NCI-H2227 (cell line): ENCODE results near the gene FMNL2.

ENCODE experiments used
- DNase-seq: peaks from one replicate; lab custom pipeline; 2025; ENCODE audit not compliant: unreplicated experiment; lab: John Stamatoyannopoulos, UW

The FMNL2 gene

DNA sequence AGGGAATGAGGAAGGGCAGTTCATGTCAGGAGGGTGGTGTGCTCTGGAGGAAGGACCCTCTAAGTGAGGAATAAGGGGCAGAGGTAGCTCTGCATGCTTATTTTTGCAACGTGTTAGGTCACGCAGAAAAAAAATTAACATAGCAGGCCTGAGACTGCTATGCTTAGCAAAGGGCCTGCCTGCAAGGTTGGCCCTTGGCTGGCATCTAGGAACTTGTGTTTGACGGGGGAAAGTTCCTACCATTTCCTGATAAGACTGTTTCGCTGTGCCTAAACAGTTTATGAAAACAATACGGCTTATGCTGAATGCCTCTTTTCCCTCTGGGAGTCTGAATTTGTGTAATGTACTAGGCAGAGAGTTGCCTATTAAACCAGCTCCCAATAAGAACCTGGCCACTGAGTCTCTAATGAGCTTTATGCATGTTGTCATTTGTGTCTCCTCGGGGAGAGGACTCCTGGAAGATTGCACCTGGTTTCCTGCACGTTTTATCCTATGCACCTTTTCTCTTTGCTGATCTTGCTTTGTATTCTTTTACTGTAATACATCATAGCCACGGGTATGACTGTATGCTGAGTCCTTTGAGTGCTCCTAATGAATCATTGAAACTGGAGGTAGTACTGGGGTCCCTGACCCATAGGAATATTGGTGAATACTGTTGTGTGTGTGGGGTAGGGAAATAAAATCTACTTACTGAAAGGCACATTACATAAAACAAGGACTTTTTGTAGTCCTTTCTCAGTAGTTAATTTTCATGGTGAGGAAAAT, 213.3 kb downstream of the FMNL2 start:
- no peak for DNase-seq

DNA sequence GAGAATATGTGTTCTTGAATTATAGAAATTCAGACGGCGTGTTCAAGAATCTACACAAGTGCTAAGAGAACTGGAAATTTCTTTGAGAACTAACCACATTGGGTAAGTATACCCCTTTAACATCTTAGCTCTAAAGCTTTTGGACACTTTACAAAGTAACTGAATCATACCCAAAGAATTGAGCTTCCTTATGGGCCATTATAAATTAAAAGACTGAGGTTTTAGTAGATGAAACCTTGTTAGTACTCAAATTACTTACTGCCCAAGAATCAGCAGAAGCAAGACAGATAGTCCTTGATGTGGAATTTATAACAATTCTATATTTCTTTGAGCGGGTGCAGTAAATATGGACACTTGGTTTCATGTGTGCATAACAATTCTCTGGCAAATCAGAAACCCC, 214.0 kb downstream of the FMNL2 start:
- no peak for DNase-seq

DNA sequence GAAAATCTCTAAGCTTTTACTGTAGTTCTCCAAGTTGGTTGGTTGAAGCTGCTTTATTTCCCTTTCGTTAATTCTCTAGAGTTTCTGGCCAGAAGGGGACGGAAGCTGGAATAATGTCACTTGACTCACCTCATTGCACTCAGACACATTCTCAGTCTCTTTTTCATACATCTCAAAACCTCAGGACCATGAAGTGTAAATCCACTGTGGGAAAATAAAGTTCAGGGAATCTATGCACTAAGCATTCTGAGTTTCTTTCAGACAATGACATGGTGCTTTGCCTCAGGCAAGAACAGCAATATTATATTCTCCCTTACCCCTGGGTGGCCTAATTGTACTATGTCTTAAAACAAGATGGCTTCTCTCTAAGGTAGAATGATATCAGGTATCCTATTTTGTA, 214.4 kb downstream of the FMNL2 start:
- DNase-seq = no peak

DNA sequence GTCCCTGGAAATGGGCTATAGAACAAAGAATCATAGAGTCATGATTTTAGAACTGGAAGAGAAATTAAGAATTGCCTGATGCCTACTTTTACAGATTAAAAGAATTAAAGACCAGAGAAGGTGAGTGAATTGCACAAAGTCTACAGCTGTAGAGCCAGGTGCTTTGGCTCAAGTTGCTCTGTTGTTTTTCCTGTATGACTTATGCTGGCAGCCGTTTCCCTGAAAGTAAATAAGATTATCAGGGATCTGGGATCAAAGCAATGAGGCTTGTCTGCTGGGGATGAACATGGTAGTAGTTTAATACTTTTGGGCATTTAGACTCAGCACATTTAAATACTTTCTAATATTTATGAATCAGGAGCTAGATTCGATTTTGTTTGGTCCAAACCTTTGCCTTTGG, 215.4 kb downstream of the FMNL2 start:
- DNase-seq = no peak

DNA sequence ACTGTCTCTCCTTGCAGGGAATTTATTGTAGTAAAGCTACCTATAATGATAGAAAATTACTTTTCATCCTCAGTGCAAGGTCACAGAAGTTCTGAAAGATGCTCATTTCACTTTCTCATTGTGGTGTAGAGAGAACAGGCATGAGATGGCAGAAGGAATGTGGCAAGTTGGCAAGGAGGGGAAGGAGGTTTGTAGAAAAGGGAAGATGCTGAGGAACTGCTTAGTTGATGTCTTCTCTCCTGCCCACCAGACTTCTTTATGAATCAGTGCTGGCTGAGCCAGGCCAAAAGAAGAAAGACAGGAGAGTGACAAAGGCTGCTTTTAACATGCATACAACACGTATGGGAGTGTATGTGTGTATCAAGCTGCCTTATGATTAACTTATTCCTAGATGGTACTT, 217.9 kb downstream of the FMNL2 start:
- DNase-seq = no peak

DNA sequence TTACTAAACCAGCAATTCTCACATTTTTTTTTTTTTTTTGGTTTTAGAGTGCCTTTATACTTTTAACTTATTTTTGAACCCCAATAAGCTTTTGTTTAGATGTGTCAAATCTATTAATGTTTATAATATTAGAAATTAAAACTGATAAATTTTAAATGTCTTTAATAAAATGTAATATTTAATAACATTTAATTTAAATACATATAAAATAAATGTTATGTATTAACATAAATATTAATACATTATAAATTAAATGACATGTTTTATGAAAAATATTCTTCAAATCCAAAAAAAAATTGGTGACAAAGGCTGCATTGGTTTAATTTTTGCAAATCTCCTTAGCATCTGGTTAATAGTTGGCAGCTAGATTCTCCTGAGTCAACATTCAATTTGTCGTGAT, 218.5 kb downstream of the FMNL2 start:
- DNase-seq = no peak

DNA sequence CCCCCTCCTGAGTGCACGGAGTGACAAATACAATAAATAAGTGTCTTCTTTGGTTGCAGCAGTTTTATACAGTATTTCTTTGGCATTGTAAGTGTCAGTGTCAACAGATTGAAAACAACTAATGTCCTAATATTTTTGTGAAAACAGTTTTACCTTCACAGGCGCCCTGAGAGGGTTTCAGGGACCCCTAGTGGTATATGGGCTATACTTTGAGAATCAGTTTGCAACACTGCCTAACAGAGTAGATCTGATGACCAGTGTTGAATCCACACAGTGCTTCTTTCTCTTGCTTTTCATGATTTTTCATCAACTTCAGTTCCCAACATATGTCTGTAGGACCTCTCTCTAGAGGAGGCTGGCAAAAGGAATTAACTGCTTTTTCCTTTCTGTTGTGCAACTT, 220.1 kb downstream of the FMNL2 start:
- DNase-seq = no peak

DNA sequence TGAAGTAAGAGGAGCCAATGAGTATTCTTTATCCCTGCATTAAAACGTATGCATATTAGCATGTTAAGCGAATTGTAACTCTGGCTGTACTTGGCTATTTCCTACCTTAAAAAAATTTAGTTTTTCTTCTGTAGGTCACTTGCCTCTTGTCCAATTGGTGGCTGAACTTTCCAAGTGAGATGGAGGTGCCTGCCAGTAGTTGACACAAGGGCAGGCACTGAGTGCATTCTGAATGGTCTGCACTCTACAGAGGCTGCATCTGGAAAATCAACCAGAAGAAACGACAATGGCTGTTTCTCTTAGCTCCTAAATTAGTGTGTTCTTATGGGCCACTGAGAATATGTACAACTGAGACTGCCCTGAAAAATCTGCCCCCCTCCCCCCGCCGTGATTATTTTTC, 221.5 kb downstream of the FMNL2 start:
- DNase-seq = no peak

DNA sequence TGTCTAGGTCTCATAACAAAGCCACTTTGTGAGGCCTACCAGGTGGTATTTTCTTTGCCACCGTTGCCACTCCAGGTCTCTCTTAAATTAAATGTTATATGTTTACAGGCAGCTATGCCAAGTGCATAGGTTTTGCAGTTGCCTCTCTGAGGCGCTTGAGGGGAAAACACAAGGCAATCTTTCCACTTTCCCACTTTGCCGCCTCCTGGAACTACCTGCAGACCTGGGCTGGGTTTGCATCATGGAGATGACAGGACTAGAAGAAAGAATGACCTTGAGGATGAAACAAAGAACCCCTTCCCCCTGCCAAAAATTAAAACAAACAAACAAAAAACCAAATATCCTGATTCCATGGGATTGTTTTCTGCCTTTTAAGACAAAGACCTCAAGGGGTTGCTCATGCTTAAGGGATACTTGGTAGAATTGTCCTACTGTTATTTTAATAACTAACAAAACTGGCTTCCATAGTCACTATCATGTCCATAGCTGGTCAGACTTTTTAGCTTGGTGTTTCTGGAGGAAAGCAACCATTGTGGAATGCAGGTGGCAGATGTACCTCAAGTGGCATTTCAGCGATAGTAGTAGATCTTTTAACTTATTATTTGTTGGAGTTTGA, 222.4 kb downstream of the FMNL2 start:
- DNase-seq = no peak

DNA sequence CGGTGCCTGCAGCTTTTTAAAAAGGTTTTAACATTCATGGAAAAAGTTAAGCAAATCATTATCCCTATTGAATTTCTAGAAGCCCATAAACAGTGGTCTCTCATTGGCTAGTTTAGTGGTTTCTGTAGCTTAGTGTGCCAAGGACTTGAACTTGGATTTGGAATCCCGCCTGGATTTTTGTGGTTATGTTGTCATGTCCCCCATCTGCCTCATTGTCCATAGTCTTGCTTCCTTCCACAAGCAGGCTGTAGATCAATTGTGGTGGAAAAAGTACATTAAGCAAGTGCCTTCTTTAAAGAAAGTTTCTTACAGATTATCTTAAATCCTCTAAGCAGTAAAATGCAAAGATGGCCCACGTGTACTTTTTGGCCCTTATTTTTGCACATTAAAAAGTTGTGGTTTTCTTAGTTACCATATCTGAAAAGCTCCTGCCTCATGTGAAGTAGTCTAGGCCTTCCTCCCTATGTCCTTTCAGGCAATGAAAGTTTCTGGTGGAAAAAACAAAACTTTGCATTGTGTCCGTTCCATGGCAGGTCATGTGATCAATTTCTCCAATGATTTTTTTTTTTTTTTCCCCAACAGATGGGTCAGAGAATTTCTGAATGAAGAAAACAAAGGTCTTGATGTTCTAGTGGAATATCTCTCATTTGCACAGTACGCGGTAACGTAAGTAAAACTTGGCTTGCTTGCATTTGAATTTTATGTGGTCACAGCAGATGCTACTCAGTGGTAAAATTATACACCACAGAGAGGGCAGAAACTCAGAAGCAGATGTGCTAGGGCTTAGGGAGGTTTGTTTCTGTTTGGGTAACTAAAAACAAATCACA, 223.4 kb downstream of the FMNL2 start:
- no peak for DNase-seq

DNA sequence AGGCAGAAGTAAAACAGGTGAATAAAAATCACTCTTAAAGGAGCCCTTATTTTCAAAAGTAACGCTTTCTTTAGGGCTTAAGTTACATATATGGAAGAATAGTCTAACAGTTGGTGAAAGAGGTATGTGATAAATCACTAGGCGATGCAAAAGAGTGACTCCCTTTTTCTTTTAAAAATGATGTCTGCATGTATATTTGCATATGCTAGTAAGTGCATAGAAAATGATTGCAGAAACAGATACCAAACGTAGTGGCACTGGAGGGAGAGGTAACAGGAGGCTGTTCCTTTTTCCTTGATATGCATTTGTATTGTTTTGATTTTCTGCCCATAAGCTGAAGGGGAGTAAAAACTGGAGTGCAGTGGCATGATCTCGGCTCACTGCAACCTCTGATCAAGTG, 224.0 kb downstream of the FMNL2 start:
- no peak for DNase-seq

DNA sequence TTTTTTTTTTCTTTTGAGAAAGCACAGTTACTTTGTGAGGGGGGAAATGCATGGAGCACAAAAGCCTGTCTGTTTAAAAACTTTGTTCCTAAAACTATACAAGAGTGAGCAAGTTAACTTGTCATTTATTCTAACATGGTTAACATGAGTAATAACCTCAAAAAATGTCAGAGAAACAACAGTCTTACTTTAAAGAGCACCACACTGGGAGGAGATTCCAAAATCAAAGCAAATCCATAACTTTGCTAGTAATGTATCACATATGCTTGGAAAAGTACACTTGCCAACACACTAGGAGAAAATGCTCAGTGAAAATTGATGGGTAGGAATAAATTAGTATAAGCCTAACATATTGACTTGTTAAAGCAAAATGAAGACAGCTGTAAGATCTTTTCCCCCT, 225.2 kb downstream of the FMNL2 start:
- no peak for DNase-seq

DNA sequence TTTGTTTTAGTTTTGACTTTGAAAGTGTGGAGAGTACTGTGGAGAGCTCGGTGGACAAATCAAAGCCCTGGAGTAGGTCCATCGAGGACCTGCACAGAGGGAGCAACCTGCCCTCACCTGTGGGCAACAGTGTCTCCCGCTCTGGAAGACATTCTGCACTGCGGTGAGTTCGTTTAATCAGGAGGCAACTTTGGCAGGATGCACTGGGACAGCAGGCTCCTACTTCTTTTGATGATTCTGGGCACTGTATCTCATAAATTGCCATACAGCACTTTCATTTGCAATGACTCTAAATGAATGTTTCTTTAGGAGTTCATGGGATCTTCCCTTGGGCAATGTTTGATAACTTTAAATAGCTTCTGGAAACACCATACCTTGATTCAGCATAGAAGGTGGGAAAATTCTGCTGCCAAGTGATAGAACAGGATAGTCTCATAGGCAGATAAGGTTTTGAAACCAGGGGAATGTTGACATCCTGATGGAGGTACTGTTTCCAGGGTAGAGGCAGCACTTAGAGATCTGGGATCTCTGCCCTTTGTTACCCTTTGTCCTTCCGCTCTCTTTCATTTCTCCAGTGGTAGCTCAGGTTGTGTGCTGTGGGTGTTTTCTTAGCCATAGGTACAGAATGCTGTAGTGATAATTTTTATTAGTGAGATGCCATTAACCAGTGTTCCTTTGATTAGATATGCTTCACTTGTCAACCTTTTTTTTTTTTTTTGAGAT, 226.1 kb downstream of the FMNL2 start:
- no peak for DNase-seq

DNA sequence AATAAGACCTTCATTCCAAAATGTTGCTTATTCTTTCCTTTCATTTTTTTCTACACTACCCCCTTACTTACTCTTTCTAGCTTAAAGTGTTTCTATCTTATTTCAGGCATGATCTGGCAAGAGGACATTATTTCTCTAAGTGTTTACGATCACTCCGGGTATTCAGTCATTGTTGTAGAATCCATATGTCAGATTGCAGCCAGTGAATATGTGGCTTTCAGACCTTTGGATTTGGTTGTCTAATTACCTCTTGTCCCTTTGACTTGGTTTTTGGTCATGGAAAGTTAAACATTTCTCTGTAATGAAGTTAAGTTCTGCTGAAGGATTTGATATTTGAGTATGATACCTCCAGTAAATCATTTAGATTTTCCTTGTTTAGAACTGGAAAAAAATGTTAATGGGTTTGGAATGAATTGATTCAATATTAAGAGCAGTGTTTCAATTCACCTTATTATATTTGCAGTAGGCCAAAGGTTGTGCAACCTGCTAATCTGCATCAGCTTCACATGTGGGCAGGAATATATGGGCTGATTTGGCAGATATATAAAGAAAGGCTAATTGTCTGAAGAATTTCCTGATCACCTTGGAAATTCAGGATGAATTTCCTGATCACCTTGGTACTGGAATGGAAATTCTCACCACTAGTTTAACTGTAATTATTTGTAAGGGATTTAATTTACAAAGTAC, 227.4 kb downstream of the FMNL2 start:
- DNase-seq = no peak

DNA sequence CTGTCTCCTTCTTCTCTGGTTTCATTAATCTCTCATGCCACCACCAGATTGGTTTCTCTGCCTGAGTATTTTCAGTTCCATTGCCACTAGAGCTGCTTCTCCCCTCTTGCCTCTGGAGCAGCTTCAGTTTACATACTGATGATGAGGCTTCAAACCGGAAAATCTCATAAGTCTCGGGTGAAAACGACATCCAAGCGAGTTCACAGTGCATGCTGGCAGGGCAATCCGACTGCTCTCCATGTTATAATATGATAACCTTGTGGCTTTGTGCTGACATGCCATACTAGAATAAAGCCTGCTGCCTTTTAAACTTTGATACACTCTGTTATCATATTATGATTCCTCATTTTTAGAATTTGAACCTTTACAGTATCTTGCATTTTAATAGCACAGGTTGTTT, 228.8 kb downstream of the FMNL2 start:
- no peak for DNase-seq

DNA sequence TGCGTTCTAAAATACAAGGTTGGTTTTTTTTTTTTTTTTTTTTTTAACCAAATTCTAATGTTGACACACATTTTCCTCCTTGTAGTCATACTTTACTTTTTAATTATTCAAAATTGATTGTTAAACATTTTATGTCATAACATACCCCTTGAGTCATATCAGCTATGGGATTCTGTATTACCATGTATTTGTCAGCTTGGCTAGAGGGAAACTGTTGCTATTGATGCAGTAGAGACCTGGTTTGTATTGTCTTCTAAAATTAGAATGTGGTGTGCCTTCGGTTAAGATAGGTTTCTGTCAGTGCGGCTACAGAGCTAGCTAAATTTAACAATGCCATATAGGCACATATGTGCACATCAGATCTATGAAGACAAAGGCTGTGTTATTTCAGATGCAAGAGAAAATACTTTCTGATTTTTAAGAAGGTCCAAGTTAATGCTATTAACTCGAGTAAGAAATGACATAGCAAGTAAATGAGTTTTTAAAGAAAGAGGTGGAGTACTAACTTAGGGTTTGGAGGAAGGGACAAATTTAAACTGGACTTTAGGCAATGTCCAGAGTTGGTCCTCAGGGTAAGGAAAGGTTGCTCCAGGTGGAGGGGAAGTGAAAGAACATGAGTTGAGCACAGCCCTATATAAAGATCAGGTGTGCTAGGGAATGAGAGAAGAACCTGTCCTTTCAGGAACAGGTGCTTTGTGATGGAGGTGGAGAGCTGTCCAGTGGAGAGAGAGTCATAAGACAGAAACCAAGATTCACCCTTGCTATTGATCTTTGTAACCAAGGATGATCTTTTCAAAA, 230.0 kb downstream of the FMNL2 start:
- DNase-seq = no peak

DNA sequence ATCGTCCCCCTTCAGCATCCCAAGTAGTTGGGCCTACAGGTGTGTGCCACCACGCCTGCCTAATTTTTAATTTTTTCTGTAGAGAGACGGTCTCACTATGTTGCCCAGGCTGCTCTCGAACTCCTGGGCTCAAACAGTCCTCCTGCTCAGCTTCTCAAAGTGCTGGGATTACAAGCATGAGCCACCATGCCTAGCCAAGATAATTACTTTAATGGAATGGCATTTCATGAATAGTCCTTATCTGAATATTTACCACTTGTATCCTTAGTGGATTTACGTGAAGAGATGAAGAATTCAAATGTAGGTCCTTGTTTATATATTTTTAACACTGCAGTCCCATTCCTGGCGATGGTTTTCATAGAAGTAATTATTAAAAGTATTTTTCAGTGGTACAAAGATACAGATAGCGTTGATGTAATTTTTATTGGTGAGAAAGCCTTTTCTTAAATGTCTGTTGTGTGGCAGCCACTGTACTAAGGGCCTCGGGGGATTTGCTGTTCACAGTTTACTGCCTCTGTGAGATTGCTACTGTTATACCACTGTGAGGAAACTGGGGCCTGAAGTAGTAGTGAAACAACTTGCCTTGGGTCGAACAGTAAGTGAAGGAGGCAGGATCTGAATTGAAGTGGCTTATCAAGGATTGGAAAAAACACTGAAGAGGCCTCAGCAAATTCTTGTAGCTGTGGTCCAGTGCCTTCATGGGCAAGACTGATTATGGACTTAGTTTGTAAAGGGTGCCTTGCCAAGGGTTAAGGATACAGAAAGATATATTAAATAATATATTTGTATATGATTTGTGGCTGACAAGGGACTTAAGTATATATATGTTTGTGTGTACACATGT, 231.1 kb downstream of the FMNL2 start:
- DNase-seq = no peak

DNA sequence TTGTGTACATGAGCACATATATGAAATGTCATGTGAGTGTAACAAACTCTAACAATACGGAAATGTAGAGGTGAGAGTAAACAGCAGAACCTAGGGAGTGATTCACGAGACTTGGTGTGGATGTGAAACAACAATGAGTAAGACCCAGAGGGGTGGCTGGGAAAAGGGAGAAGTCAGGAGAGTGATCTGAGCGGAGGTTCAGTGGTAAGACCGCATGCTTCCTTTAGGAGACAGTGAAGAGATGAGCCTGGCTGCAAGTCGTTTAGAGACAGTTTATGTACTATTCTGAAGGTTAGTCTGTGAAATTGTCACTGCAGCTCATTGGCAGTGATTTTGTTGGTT, 231.7 kb downstream of the FMNL2 start:
- no peak for DNase-seq

DNA sequence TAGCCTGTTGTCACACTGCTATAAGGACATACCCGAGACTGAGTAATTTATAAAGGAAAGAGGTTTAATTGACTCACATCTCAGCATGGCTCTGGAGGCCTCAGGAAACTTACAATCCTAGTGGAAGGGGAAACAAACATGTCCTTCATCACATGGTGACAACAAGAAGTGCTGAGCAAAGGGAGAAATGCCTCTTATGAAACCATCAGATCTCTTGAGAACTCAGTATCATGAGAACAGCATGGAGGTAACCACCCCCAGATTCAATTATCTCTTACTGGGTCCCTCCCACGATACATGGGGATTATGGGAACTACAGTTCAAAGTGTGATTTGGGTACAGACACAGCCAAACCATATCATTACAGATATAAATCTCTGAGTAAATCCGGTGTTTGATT, 233.6 kb downstream of the FMNL2 start:
- no peak for DNase-seq
